GM23248 (cell line): ENCODE data around the gene PTGES3.

Experiments used
- EZH2 ChIP-seq: fragments of 200-600 bp; sonication (generic); IDR thresholded peaks from 2 replicates; pipeline ENCODE4 v1.6.1; 2018; ENCODE audit warnings: antibody characterized with exemption, mild to moderate bottlenecking; ENCODE audit not compliant: insufficient read depth, poor library complexity, severe bottlenecking
- EZH2phosphoT487 ChIP-seq: fragments of 200-600 bp; sonication (generic); IDR thresholded peaks from 2 replicates; pipeline ENCODE4 v1.6.1; 2018; ENCODE audit warnings: antibody characterized with exemption, moderate library complexity, mild to moderate bottlenecking, low read depth; ENCODE audit not compliant: insufficient read depth

GRCh38 chr12:56633468-56634241, 54.4 kb downstream of the PTGES3 start:
- TF ChIP-seq EZH2: no peak
- TF ChIP-seq EZH2phosphoT487: no peak
